Esophagus muscularis mucosa (tissue), 4 donors: ENCODE results near the gene VAPA.

Experiments
- EP300 ChIP-seq: sonication (generic); formaldehyde crosslinking; IDR thresholded peaks from one replicate; pipeline ENCODE4 v1.6.1; 2017; ENCODE audit warnings: antibody characterized with exemption
- POLR2A ChIP-seq: fragments of 450-650 bp; IDR thresholded peaks from one replicate; pipeline ENCODE4 v1.6.1; 2017; ENCODE audit warnings: antibody characterized with exemption, moderate library complexity, mild to moderate bottlenecking, low read depth
- POLR2AphosphoS5 ChIP-seq, 2 donors: sonication (generic); formaldehyde crosslinking; IDR thresholded peaks; one replicate each; pipeline ENCODE4 v1.6.1; 2017; ENCODE audit warnings: antibody characterized with exemption in 2 of 2
- TF ChIP-seq, protein P1 (sequence below), 3 experiments: fragments of 200-600 bp in 2 of 3; fragments of 450-650 bp in 1 of 3; sonication (generic) in 2 of 3; IDR thresholded peaks; one replicate each; pipeline ENCODE4 v1.5.1; 2017 to 2019; ENCODE audit warnings: antibody characterized with exemption in 3 of 3, mild to moderate bottlenecking in 2 of 3, moderate library complexity in 1 of 3

DNA sequence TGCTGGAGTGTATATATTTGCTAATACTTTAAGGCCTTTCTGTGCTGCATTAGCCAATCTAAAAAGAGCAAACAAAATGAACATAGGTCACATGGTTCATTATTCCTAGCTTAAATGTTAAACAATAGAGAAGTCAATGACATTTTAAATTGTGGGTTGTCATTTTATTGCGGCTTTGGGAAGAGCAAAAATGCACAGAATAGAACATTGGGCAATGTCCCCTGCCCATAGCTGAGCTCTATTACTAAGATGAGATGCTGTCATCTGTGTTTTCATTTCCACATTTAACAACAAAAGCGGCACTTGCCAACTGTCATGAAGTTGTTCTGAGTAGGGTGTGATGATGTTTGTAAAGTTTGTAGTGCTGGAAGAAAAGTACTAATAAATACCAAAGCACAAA, 3.2 kb upstream of the VAPA start:
- TF ChIP-seq, protein P1, sequence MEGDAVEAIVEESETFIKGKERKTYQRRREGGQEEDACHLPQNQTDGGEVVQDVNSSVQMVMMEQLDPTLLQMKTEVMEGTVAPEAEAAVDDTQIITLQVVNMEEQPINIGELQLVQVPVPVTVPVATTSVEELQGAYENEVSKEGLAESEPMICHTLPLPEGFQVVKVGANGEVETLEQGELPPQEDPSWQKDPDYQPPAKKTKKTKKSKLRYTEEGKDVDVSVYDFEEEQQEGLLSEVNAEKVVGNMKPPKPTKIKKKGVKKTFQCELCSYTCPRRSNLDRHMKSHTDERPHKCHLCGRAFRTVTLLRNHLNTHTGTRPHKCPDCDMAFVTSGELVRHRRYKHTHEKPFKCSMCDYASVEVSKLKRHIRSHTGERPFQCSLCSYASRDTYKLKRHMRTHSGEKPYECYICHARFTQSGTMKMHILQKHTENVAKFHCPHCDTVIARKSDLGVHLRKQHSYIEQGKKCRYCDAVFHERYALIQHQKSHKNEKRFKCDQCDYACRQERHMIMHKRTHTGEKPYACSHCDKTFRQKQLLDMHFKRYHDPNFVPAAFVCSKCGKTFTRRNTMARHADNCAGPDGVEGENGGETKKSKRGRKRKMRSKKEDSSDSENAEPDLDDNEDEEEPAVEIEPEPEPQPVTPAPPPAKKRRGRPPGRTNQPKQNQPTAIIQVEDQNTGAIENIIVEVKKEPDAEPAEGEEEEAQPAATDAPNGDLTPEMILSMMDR (IDR thresholded peaks at IDR 0.05), result no peak
- TF ChIP-seq POLR2A, result no peak
- no peak for TF ChIP-seq POLR2AphosphoS5 (IDR thresholded peaks at IDR 0.05)
- TF ChIP-seq EP300, result no peak
